Vagina (tissue), 2 donors: Measurements from ENCODE around the gene SLC8A1. TPM values are rescaled to one million over a fixed set of nuclear protein-coding genes. Genes with fewer than 3 reads are reported as not detected.

Source experiments
- DNase-seq, 2 donors: peaks; one replicate each; pipeline ENCODE4 v3.0.0-alpha.2; 2017; ENCODE audit errors: extremely low spot score in 2 of 2
- H3K27ac ChIP-seq: fragments of 200-600 bp; sonication (generic); one replicate; pipeline ENCODE4 v1.5.1; 2019
- H3K27me3 ChIP-seq: fragments of 200-600 bp; sonication (generic); one replicate; pipeline ENCODE4 v1.5.1; 2019
- H3K36me3 ChIP-seq, 2 donors: fragments of 200-600 bp; sonication (generic); one replicate each; pipeline ENCODE4 v1.5.1; 2017 to 2019
- H3K4me1 ChIP-seq: fragments of 200-600 bp; sonication (generic); one replicate; pipeline ENCODE4 v1.5.1; 2019
- H3K4me3 ChIP-seq, 2 donors: fragments of 200-600 bp; sonication (generic); 1 replicate in 1 of 2; 2 replicates in 1 of 2; pipeline ENCODE4 v1.5.1; 2016 to 2019
- H3K9me3 ChIP-seq: fragments of 200-600 bp; sonication (generic); one replicate; pipeline ENCODE4 v1.5.1; 2019
- CTCF ChIP-seq, 3 experiments: fragments of 450-650 bp in 2 of 3; fragments of 200-600 bp in 1 of 3; sonication (generic) in 1 of 3; IDR thresholded peaks; one replicate each; pipeline ENCODE4 v1.5.1; 2017 to 2019; ENCODE audit warnings: antibody characterized with exemption in 3 of 3, mild to moderate bottlenecking in 2 of 3, moderate library complexity in 2 of 3
- POLR2A ChIP-seq, 2 donors: fragments of 450-650 bp; IDR thresholded peaks; one replicate each; pipeline ENCODE4 v1.6.1; 2017; ENCODE audit warnings: antibody characterized with exemption in 2 of 2, mild to moderate bottlenecking in 2 of 2, moderate library complexity in 2 of 2
- POLR2AphosphoS5 ChIP-seq, 2 donors: sonication (generic); formaldehyde crosslinking; IDR thresholded peaks; one replicate each; pipeline ENCODE4 v1.9.0; 2017; ENCODE audit warnings: antibody characterized with exemption in 2 of 2, mild to moderate bottlenecking in 2 of 2, low read depth in 1 of 2; ENCODE audit not compliant: insufficient read depth in 1 of 2
- intact Hi-C: fragments of 100-400 bp; cut with DNase I; formaldehyde crosslinking; loops from one replicate; pipeline ENCODE4 v1.15.1; 2023
- total RNA-seq: library from RNA; depleted of rRNA; stranded (reverse); fragments of >200 nt; gene quantifications from one replicate; pipeline ENCODE4 v1.2.3, GENCODE V29; 2016

The SLC8A1 gene
- total RNA-seq, 1 donor from 2014 or later, result 40.8 TPM

DNA sequence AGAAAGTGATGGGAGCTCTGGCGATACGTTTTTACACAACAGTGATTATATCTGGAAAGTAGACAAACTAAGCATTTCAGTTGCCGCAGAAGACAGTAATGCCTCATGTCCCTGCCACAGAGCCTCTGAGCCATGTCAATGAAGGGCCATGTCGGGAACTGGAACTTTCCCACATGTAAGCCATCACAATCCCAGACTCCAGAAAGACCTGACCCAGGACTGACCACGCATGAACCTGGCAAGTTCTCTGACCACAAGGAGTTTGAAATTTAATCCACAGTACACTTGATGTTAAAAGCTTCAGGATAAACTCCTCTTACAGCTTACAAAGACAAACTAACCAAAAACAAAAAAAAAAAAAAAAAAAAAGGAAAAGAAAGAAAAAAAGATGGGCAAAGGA, 267.3 kb downstream of the SLC8A1 start:
- DNase-seq, result no peak
- no peaks in the 10 kb centered on the region for H3K9me3 ChIP-seq
- H3K4me1 ChIP-seq, result no peaks in the 10 kb centered on the region
- H3K36me3 ChIP-seq, result no peaks in the 10 kb centered on the region
- TF ChIP-seq POLR2AphosphoS5 (IDR thresholded peaks at IDR 0.05; ENCODE audit: insufficient read depth in 1 of 2, low read depth in 1 of 2), result no peak
- no peak for TF ChIP-seq POLR2A (IDR thresholded peaks at IDR 0.05)
- no peak for TF ChIP-seq CTCF (IDR thresholded peaks at IDR 0.05)
- no peaks in the 10 kb centered on the region for H3K27me3 ChIP-seq
- H3K27ac ChIP-seq, result no peak overlapping the region
- H3K4me3 ChIP-seq, result no peak overlapping the region
- intact Hi-C loops, result no loop called here

GRCh38 chr2:40181855-40182254, 270.0 kb downstream of the SLC8A1 start:
- intact Hi-C loops, result no loop called here
- TF ChIP-seq CTCF (IDR thresholded peaks at IDR 0.05) (no peak), POLR2AphosphoS5 (IDR thresholded peaks at IDR 0.05; ENCODE audit: insufficient read depth in 1 of 2, low read depth in 1 of 2) (no peak), POLR2A (IDR thresholded peaks at IDR 0.05) (no peak)
- H3K4me1 ChIP-seq, result no peaks in the 10 kb centered on the region
- DNase-seq, result no peak
- no peaks in the 10 kb centered on the region for H3K27me3 ChIP-seq
- no peak overlapping the region for H3K27ac ChIP-seq
- no peak overlapping the region for H3K4me3 ChIP-seq
- no peaks in the 10 kb centered on the region for H3K9me3 ChIP-seq
- no peaks in the 10 kb centered on the region for H3K36me3 ChIP-seq

- TF ChIP-seq POLR2A (IDR thresholded peaks at IDR 0.05) (no peak), POLR2AphosphoS5 (IDR thresholded peaks at IDR 0.05; ENCODE audit: insufficient read depth in 1 of 2, low read depth in 1 of 2) (no peak), CTCF (IDR thresholded peaks at IDR 0.05) (no peak)
- Histone ChIP-seq H3K27me3 (no peaks in the 10 kb centered on the region), H3K4me3 (no peak overlapping the region), H3K9me3 (no peaks in the 10 kb centered on the region), H3K36me3 (no peaks in the 10 kb centered on the region), H3K4me1 (no peaks in the 10 kb centered on the region), H3K27ac (no peak overlapping the region)
- intact Hi-C loops, result no loop called here
- no peak for DNase-seq
Observed at GRCh38 chr2:40179801-40180200, 272.1 kb downstream of the SLC8A1 start.

GRCh38 chr2:40178971-40179370, 272.9 kb downstream of the SLC8A1 start:
- no peaks in the 10 kb centered on the region for H3K36me3 ChIP-seq
- H3K4me3 ChIP-seq, result no peak overlapping the region
- TF ChIP-seq POLR2A (IDR thresholded peaks at IDR 0.05), result no peak
- TF ChIP-seq CTCF (IDR thresholded peaks at IDR 0.05), result no peak
- TF ChIP-seq POLR2AphosphoS5 (IDR thresholded peaks at IDR 0.05; ENCODE audit: insufficient read depth in 1 of 2, low read depth in 1 of 2), result no peak
- H3K27ac ChIP-seq, result no peak overlapping the region
- no peaks in the 10 kb centered on the region for H3K9me3 ChIP-seq
- no peak for DNase-seq
- no peaks in the 10 kb centered on the region for H3K4me1 ChIP-seq
- H3K27me3 ChIP-seq, result no peaks in the 10 kb centered on the region
- intact Hi-C loops, result no loop called here

- Histone ChIP-seq H3K27ac (no peak overlapping the region), H3K4me1 (no peaks in the 10 kb centered on the region), H3K4me3 (no peak overlapping the region), H3K27me3 (no peaks in the 10 kb centered on the region), H3K36me3 (no peaks in the 10 kb centered on the region), H3K9me3 (no peaks in the 10 kb centered on the region)
- no peak for DNase-seq
- intact Hi-C loops, result no loop called here
- TF ChIP-seq POLR2A (IDR thresholded peaks at IDR 0.05), result no peak
- no peak for TF ChIP-seq POLR2AphosphoS5 (IDR thresholded peaks at IDR 0.05; ENCODE audit: insufficient read depth in 1 of 2, low read depth in 1 of 2)
- TF ChIP-seq CTCF (IDR thresholded peaks at IDR 0.05), result no peak
Observed at GRCh38 chr2:40178171-40178778, 273.6 kb downstream of the SLC8A1 start.
